ENCODE results near the gene ST3GAL3.

DNA sequence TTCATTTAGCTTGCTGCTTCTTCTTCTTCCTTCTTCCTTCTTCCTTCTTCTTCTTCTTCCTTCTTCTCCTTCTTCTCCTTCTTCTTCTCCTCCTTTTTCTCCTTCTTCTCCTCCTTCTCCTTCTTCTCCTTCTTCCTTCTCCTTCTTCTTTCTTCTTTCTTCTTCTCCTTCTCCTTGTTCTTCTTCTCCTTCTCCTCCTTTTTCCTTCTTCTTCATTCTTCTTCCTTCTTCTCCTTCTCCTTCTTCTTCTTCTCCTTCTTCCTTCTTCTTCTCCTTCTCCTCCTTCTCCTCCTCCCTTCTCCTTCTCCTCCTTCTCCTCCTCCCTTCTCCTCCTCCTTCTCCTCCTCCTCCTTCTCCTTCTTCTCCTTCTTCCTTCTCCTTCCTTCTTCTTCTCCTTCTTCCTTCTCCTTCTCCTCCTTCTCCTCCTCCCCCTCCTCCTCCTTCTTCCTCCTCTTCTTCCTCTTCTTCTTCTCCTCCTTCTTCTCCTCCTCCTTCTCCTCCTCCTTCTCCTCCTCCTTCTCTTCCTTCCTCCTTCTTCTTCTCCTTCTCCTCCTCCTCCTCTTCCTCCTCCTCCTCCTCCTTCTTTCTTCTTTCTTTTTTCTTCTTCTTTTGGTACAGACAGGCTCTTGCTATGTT, 110.1 kb downstream of the ST3GAL3 start:
- TF ChIP-seq, protein P1, sequence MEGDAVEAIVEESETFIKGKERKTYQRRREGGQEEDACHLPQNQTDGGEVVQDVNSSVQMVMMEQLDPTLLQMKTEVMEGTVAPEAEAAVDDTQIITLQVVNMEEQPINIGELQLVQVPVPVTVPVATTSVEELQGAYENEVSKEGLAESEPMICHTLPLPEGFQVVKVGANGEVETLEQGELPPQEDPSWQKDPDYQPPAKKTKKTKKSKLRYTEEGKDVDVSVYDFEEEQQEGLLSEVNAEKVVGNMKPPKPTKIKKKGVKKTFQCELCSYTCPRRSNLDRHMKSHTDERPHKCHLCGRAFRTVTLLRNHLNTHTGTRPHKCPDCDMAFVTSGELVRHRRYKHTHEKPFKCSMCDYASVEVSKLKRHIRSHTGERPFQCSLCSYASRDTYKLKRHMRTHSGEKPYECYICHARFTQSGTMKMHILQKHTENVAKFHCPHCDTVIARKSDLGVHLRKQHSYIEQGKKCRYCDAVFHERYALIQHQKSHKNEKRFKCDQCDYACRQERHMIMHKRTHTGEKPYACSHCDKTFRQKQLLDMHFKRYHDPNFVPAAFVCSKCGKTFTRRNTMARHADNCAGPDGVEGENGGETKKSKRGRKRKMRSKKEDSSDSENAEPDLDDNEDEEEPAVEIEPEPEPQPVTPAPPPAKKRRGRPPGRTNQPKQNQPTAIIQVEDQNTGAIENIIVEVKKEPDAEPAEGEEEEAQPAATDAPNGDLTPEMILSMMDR (IDR thresholded peaks at IDR 0.05): no peak
- no peak for TF ChIP-seq POLR2A (IDR thresholded peaks at IDR 0.05)
